Vagina (tissue), 2 donors: ENCODE measurements around the gene OTULINL. TPM values are rescaled to one million over a fixed set of nuclear protein-coding genes. Genes with fewer than 3 reads are reported as not detected.

Experiments
- DNase-seq, 2 donors: peaks; one replicate each; pipeline ENCODE4 v3.0.0-alpha.2; 2017; ENCODE audit errors: extremely low spot score in 2 of 2
- H3K27ac ChIP-seq: fragments of 200-600 bp; sonication (generic); one replicate; pipeline ENCODE4 v1.5.1; 2019
- H3K27me3 ChIP-seq: fragments of 200-600 bp; sonication (generic); one replicate; pipeline ENCODE4 v1.5.1; 2019
- H3K36me3 ChIP-seq, 2 donors: fragments of 200-600 bp; sonication (generic); one replicate each; pipeline ENCODE4 v1.5.1; 2017 to 2019
- H3K4me1 ChIP-seq: fragments of 200-600 bp; sonication (generic); one replicate; pipeline ENCODE4 v1.5.1; 2019
- H3K4me3 ChIP-seq, 2 donors: fragments of 200-600 bp; sonication (generic); 1 replicate in 1 of 2; 2 replicates in 1 of 2; pipeline ENCODE4 v1.5.1; 2016 to 2019
- H3K9me3 ChIP-seq: fragments of 200-600 bp; sonication (generic); one replicate; pipeline ENCODE4 v1.5.1; 2019
- CTCF ChIP-seq, 3 experiments: fragments of 450-650 bp in 2 of 3; fragments of 200-600 bp in 1 of 3; sonication (generic) in 1 of 3; IDR thresholded peaks; one replicate each; pipeline ENCODE4 v1.5.1; 2017 to 2019; ENCODE audit warnings: antibody characterized with exemption in 3 of 3, mild to moderate bottlenecking in 2 of 3, moderate library complexity in 2 of 3
- POLR2A ChIP-seq, 2 donors: fragments of 450-650 bp; IDR thresholded peaks; one replicate each; pipeline ENCODE4 v1.6.1; 2017; ENCODE audit warnings: antibody characterized with exemption in 2 of 2, mild to moderate bottlenecking in 2 of 2, moderate library complexity in 2 of 2
- POLR2AphosphoS5 ChIP-seq, 2 donors: sonication (generic); formaldehyde crosslinking; IDR thresholded peaks; one replicate each; pipeline ENCODE4 v1.9.0; 2017; ENCODE audit warnings: antibody characterized with exemption in 2 of 2, mild to moderate bottlenecking in 2 of 2, low read depth in 1 of 2; ENCODE audit not compliant: insufficient read depth in 1 of 2
- intact Hi-C: fragments of 100-400 bp; cut with DNase I; formaldehyde crosslinking; loops from one replicate; pipeline ENCODE4 v1.15.1; 2023
- total RNA-seq: library from RNA; depleted of rRNA; stranded (reverse); fragments of >200 nt; gene quantifications from one replicate; pipeline ENCODE4 v1.2.3, GENCODE V29; 2016

The OTULINL gene
- total RNA-seq, 1 donor from 2014 or later, result 8.8 TPM

- DNase-seq, result no peak
- Histone ChIP-seq H3K4me1 (no peaks in the 10 kb centered on the region), H3K36me3 (no peaks in the 10 kb centered on the region), H3K27me3 (no peaks in the 10 kb centered on the region), H3K9me3 (no peaks in the 10 kb centered on the region), H3K4me3 (no peak overlapping the region), H3K27ac (no peak overlapping the region)
- no peak for TF ChIP-seq POLR2A (IDR thresholded peaks at IDR 0.05)
- TF ChIP-seq POLR2AphosphoS5 (IDR thresholded peaks at IDR 0.05; ENCODE audit: insufficient read depth in 1 of 2, low read depth in 1 of 2), result no peak
- TF ChIP-seq CTCF (IDR thresholded peaks at IDR 0.05), result no peak
- intact Hi-C loops, result no loop called here
These were observed 63.1 kb downstream of the OTULINL start for GRCh38 chr5:14644623-14645237.

- Histone ChIP-seq H3K27me3 (no peaks in the 10 kb centered on the region), H3K27ac (no peak overlapping the region)
- intact Hi-C loops, result no loop called here
These were observed 68.5 kb downstream of the OTULINL start for GRCh38 chr5:14650052-14650451.

GRCh38 chr5:14655146-14655741 lies 73.7 kb downstream of the OTULINL start:
- H3K27me3 ChIP-seq, result no peaks in the 10 kb centered on the region
- TF ChIP-seq POLR2AphosphoS5 (IDR thresholded peaks at IDR 0.05; ENCODE audit: insufficient read depth in 1 of 2, low read depth in 1 of 2) (no peak), CTCF (IDR thresholded peaks at IDR 0.05) (no peak), POLR2A (IDR thresholded peaks at IDR 0.05) (no peak)
- H3K4me1 ChIP-seq, result no peaks in the 10 kb centered on the region
- intact Hi-C loops, result no loop called here
- no peak overlapping the region for H3K27ac ChIP-seq
- no peaks in the 10 kb centered on the region for H3K9me3 ChIP-seq
- no peak for DNase-seq
- H3K36me3 ChIP-seq, result no peaks in the 10 kb centered on the region
- H3K4me3 ChIP-seq, result no peak overlapping the region

More at GRCh38 chr5:14650052-14650451, 68.5 kb downstream of the OTULINL start:
- H3K9me3 ChIP-seq, result no peaks in the 10 kb centered on the region
- DNase-seq, result no peak
- TF ChIP-seq POLR2A (IDR thresholded peaks at IDR 0.05) (no peak), POLR2AphosphoS5 (IDR thresholded peaks at IDR 0.05; ENCODE audit: insufficient read depth in 1 of 2, low read depth in 1 of 2) (no peak), CTCF (IDR thresholded peaks at IDR 0.05) (no peak)
- no peak overlapping the region for H3K4me3 ChIP-seq
- H3K4me1 ChIP-seq, result no peaks in the 10 kb centered on the region
- H3K36me3 ChIP-seq, result no peaks in the 10 kb centered on the region

- TF ChIP-seq POLR2A (IDR thresholded peaks at IDR 0.05) (no peak), POLR2AphosphoS5 (IDR thresholded peaks at IDR 0.05; ENCODE audit: insufficient read depth in 1 of 2, low read depth in 1 of 2) (no peak), CTCF (IDR thresholded peaks at IDR 0.05) (no peak)
- Histone ChIP-seq H3K27ac (no peak overlapping the region), H3K9me3 (no peaks in the 10 kb centered on the region), H3K36me3 (no peaks in the 10 kb centered on the region), H3K4me1 (no peaks in the 10 kb centered on the region), H3K4me3 (no peak overlapping the region), H3K27me3 (no peaks in the 10 kb centered on the region)
- DNase-seq, result no peak
- intact Hi-C loops, result no loop called here
These were observed 75.3 kb downstream of the OTULINL start for GRCh38 chr5:14656898-14657297.
